Chondrocyte (in vitro differentiated cells): ENCODE data around the gene FAU. TPM values are rescaled to one million over a fixed set of nuclear protein-coding genes. Genes with fewer than 3 reads are reported as not detected.

Experiments
- DNase-seq: peaks from one replicate; pipeline ENCODE4 v3.0.0; 2021; ENCODE audit warnings: mixed read lengths, low spot score
- H3K27ac Mint-ChIP-seq: one replicate; pipeline ENCODE4 v1.8.0; 2021; ENCODE audit warnings: mild to moderate bottlenecking, moderate library complexity, mixed read lengths; ENCODE audit not compliant: unreplicated experiment
- H3K27me3 Mint-ChIP-seq: 2 replicates; pipeline ENCODE4 v1.8.0; 2021; ENCODE audit warnings: low read depth, mixed read lengths
- H3K36me3 Mint-ChIP-seq: 2 replicates; pipeline ENCODE4 v1.8.0; 2021; ENCODE audit warnings: low read depth, mixed read lengths
- H3K4me1 Mint-ChIP-seq: 2 replicates; pipeline ENCODE4 v1.8.0; 2021; ENCODE audit warnings: low read depth, mild to moderate bottlenecking, mixed read lengths
- H3K4me3 Mint-ChIP-seq: one replicate; pipeline ENCODE4 v1.8.0; 2021; ENCODE audit warnings: mild to moderate bottlenecking, moderate library complexity, mixed read lengths; ENCODE audit not compliant: unreplicated experiment
- H3K9me3 Mint-ChIP-seq: 2 replicates; pipeline ENCODE4 v1.8.0; 2021; ENCODE audit warnings: low read depth, mixed read lengths
- CTCF ChIP-seq: fragments of 200-600 bp; sonication (generic); IDR thresholded peaks from 2 replicates; pipeline ENCODE4 v1.5.0; 2021; ENCODE audit warnings: antibody characterized with exemption, mild to moderate bottlenecking, moderate library complexity
- total RNA-seq: library from RNA; stranded (reverse); gene quantifications from 3 replicates; pipeline ENCODE4 v1.2.1, GENCODE V29; 2021

FAU gene
- total RNA-seq, 1 donor from 2014 or later = 506 TPM

GRCh38 chr11:65111159-65111743, 10.7 kb downstream of the FAU start:
- H3K4me1 Mint-ChIP-seq = peaks cover 27% of the 10 kb centered on the region
- H3K4me3 Mint-ChIP-seq = peak overlapping the region; percentile 86
- H3K36me3 Mint-ChIP-seq = peaks cover 1% of the 10 kb centered on the region
- no peaks in the 10 kb centered on the region for H3K27me3 Mint-ChIP-seq
- H3K27ac Mint-ChIP-seq = no peak overlapping the region
- no peaks in the 10 kb centered on the region for H3K9me3 Mint-ChIP-seq
- peak; percentile 95 for DNase-seq
- no peak for TF ChIP-seq CTCF

GRCh38 chr11:65110354-65110861, 11.5 kb downstream of the FAU start:
- peak; percentile 89 for TF ChIP-seq CTCF
- no peak overlapping the region for H3K4me3 Mint-ChIP-seq
- peak overlapping the region; percentile 42 for H3K27ac Mint-ChIP-seq
- peaks cover 1% of the 10 kb centered on the region for H3K36me3 Mint-ChIP-seq
- no peaks in the 10 kb centered on the region for H3K9me3 Mint-ChIP-seq
- no peaks in the 10 kb centered on the region for H3K27me3 Mint-ChIP-seq
- peak; percentile 95 for DNase-seq
- H3K4me1 Mint-ChIP-seq = peaks cover 26% of the 10 kb centered on the region

- no peak overlapping the region for H3K4me3 Mint-ChIP-seq
Measured at GRCh38 chr11:65109231-65110198, 12.4 kb downstream of the FAU start.

GRCh38 chr11:65108469-65109123, 13.3 kb downstream of the FAU start:
- DNase-seq = no peak
- no peak for TF ChIP-seq CTCF
- no peak overlapping the region for H3K27ac Mint-ChIP-seq

More at GRCh38 chr11:65109231-65110198, 12.4 kb downstream of the FAU start:
- Mint-ChIP-seq H3K27me3 (no peaks in the 10 kb centered on the region), H3K36me3 (peaks cover 3% of the 10 kb centered on the region), H3K27ac (peak overlapping the region; percentile 42), H3K4me1 (peaks cover 26% of the 10 kb centered on the region), H3K9me3 (no peaks in the 10 kb centered on the region)
- peak; percentile 92 for DNase-seq
- no peak for TF ChIP-seq CTCF

More at GRCh38 chr11:65108469-65109123, 13.3 kb downstream of the FAU start:
- peaks cover 3% of the 10 kb centered on the region for H3K36me3 Mint-ChIP-seq
- peaks cover 21% of the 10 kb centered on the region for H3K4me1 Mint-ChIP-seq
- no peaks in the 10 kb centered on the region for H3K27me3 Mint-ChIP-seq
- H3K4me3 Mint-ChIP-seq = no peak overlapping the region
- no peaks in the 10 kb centered on the region for H3K9me3 Mint-ChIP-seq
